GM21381 (cell line): ENCODE results near the gene ZNF263.

Source experiments
- ATAC-seq: cut with Tn5 transposase; IDR thresholded peaks from one replicate; pipeline ENCODE4 v1.9.1; 2021; ENCODE audit warnings: mild to moderate bottlenecking, moderate library complexity; ENCODE audit not compliant: unreplicated experiment

The ZNF263 gene

DNA sequence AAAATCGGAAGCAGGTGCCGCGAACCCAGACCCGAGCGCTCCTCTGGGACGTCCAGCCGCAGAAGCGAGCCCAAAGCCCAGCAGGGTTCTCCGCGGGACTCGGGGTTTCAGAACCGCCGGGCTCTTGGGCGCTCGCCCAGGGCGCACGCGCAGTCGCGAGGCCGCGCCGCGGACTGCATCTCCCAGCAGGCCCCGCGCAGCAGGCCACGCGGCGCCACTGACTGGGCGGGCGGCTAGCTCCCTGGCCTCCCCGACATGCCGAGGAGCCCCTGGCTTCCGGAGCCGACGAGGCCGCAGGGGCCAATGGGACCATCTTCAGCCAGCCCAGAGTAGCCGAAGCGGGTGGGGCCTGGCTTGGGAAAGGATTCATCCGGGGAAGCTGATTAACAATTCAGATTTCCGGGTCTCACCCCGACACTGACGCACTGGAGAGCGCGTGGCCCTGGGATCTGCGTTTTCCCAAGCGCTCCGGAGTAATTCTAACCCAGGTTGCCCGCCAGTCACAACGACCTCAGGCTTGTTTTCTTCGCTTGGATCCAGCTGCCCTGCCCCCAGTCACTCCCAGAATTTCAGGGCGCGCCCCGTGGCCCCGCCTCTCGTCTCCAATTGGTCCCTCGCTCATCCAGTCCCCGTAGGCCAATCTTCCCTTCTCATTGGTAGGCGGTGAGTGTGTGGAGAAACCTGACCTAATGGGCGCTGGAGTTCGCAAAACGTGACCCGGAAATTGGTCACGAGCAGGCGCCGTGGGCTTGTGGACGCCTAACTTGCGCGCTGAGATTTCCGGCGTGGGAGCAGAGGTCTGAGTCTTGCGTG lies at the start of gene ZNF263:
Gene ZNF263, plus strand, starts transcription at position 762 of the 813 bp plus-strand sequence. CDS start 328 bp downstream, outside the sequence.
- peak; percentile 79 for ATAC-seq

DNA sequence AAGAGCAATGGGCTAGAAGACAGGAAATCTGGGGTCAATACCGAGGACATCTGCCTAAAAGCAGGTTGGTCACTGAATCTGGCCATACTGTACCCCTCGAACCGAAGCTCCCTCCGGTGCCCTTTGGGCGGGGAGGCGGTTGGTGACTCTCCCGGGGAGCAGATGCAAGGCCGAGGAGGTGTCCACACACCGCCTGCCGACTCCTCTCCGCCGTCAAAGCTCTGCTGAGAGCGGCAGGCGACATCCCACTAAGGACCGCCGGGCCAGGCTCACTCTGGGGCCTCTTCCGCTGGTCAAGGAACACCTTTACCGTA lies 48.8 kb upstream of the ZNF263 start:
- peak; percentile 23 for ATAC-seq

DNA sequence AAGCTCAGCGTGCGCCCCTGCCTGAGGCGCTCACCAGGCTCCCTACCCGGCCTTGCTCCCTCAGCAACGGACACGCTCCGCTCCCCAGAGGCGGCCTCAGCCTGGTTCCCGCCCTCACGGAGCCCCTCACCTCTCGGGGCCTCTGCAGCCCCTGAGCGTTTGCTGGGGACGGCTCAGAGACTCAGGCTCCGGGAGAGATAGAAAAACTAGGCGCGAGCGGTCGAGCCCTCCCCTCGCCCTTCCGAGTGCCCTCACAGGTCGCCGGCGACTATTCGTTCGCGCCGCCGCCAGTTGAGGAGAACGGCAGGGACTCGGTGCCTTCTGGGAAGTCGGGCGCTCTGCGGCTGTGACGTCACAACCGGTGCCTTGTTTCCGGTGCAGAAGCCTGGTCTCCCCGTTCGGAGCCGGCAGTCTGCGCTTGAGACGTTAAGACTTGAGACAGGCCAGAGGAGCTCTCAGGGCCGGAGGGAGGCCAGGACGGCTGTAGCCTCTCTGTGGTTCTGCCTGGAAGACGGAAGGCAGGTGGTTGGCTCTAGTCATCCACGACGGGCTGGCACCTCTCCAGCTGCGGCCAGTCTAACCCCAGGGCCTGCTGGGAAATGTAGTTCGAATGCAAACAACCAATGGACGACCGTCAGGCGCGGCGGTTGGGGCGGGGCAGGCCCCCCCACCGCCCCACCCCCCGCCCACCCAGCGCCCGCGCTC lies 48.3 kb upstream of the ZNF263 start, which contains the start of gene ZNF200:
Gene ZNF200, minus strand, starts transcription at position 302 of the 705 bp plus-strand sequence. CDS start 1,403 bp downstream, outside the sequence.
- ATAC-seq = peak; percentile 97

DNA sequence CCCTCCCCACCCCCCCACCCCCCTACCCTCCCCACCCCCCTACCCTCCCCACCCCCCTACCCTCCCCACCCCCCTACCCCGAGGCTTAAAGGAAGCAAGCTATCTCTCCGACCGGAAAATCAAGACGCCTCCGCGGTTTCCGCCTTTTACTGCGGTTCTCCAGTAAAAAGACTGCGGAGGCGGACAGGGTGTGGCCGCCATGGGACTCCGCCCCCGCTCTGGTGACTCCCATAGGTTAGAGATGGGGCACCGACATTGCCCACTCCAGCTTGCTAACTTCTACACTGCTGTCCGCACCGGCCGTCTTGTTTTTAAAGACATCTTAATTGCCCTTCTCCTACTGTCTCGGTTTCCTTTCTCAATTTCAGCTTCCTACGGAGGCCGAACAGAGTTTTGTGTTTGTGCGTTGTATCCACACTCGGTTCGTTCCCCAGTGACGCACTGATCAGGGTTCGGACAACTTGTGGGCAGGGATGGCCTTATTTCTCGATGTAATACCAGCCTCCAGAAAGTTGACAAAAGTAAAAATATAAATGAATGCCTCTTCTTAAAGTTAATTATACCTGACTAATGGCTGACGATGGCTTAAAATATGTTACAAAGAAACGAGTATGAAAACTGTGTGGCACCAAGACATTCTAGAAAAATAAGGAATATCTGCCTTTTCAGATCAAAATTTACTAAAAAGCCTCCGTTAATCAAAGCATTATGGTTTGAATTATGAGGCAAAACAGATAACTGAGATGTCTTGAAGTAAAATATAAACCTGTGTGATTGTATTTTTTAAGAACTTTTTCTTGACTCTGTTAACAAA lies 47.2 kb upstream of the ZNF263 start:
- ATAC-seq = no peak

DNA sequence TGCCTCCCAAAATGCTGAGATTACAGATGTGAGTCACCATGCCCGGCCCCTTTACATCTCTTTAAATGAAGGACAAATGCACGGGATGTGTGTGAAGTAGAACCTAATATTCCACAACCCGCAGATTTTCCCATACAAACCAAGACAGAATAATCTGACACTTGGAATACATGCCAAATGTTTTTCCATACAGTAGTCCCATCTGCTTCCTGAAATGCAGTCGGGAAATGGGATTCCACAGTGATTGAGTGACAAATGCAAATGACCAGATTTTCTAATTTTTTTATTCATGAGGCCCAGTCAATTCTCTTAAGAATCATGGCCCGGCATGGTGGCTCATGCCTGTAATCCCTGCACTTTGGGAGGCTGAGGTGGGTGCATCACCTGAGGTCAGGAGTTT lies 41.5 kb upstream of the ZNF263 start:
- no peak for ATAC-seq

DNA sequence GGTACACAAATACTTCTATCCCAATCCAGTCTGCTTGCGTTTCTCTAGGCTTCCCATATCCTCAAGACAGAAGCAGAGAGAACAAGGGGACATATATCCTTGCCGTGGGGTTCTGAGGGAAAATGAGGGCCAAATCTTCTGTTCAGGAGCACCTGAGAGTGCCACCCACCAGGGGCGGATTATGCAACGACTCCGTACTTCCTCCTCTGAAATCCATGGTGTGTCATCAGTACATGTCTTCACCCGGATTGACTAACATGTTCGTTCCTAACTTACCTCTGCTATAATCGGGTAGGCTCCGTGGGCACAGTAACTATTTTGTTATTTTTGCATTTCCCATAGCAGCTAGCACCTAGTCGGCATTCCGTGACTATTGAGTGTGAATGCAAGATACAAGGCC lies 40.6 kb upstream of the ZNF263 start:
- ATAC-seq = no peak

DNA sequence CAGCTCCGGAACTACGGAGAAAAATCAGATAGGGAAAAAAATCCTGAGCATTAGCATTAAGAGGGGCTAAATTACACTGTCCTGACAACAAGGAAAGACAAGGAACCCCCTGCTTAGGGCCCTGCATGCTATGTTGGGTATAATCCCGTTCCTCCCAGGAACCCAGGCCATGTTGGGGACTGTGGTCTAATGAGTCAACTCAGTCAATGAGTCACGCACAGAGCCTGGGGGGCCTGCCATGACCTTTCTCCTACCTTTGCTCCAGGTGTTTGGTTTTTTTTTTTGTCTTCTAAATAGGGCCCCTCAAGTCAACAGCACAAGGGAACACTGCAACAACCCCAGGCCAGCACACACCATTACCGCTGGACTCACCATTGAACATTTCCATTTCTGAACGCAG lies 39.4 kb upstream of the ZNF263 start:
- no peak for ATAC-seq

DNA sequence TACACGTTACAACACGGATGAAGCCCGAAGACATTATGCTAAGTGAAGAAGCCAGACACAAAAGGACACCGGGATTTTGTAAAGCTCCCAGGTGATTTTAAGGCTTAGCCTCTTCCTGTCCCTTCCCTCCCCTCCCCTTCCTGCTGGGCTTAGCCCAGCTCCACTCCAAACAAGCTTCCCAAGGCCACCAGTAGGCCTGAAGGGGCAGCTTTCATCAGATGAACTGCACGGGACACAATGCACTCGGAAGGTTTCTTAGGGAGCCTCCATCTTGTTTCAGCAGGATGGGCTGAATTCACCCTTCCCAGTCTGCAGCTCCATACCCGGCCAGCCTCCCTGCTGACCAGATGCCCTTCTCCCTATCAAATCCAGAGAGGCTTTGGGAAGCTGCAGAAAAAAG lies 37.3 kb upstream of the ZNF263 start:
- no peak for ATAC-seq

DNA sequence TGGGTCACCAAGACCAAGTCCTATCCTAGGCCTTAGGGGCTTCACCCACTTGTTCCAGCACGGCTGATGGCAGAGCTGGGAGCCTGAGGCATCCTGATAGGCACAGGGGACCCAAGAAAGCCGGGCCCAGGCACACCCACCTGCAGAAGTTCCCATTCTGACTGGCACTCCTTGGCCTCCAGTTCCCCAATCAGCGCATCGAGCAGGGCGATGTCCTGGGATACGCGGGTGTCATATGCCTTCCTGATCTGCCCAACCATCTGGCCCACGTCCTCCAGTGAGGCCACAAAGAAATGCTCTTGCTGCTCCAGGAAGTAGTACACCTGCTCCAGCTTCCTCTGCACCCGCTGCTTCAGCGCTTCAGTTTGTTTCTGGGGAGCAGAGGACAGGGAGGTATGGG lies 36.4 kb upstream of the ZNF263 start:
- no peak for ATAC-seq

DNA sequence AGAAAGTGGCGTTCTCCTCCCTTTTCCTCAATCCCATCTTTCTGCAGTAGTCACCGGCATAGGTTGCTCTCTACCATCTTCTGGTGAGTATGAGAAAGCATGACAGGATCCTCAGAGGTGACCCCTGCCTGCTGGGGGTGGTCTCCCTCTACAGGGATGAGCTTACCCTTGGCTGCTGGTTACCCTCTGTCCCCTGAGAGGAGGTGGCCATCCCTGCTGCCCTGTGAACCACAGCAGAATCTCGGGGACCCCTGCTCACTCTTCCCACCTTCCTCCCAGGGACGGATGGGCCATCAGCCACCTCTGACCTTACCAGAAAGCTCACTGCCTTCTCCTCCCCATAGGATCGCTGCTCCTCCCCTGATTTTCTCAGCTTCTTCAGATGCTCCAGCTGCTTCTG lies 34.7 kb upstream of the ZNF263 start:
- no peak for ATAC-seq

DNA sequence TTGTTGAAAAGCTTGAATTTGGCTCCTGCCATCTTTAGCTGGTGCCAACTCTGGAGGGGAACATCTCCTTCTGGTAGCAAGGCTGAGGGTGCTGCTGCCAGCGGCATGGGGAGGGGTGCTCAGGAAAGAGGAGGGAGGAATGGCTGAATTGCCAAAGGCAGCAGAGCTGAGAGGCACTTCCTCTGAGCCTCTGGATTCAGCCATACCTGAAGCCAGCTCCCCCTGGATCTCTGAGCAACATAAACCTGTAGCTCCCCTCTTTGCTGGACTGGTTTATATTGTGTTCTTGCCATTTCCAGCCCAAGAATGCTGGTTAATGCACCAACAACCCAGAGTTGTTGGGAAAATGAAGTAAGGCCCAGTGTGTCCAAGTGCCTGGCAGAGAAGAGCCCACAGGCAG lies 34.3 kb upstream of the ZNF263 start:
- no peak for ATAC-seq

DNA sequence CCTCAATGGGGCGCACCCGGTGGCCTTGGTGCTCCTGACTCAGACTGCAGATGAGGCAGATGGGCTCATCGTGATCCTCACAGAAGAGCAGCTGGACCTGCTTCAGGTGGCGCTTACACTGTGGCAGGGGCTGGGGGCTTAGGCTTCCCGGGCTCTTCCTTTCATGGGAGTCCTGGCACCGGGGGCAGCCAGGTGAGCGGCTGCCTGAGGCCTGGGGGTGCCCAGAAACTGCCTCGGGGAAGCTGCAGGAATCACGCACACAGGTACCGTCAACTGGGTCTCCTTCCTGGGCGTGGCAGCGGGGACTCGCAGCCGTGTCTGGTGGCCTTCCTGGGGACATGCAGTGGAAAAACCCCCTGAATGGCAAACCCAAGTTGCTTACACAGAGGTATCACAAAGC lies 33.8 kb upstream of the ZNF263 start:
- no peak for ATAC-seq

DNA sequence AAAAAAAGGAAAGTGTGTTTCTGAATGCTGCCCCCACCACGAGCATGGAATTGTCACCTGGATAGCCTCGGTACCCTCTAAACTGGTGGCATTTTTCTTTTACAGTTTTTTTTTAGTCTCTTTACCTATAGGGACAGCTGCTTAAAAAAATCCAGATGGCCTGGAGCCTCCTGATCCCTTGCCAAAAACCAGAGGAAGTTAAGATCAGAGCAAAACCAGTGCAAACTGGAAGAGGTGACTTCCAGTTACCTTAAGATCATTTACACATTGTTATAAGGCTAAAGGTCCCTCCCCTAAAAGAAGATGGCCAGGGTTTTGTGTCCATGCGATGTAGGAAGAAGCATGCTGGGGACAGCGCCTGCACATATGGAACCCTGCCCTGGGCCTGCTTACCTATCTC lies 30.3 kb upstream of the ZNF263 start:
- no peak for ATAC-seq

DNA sequence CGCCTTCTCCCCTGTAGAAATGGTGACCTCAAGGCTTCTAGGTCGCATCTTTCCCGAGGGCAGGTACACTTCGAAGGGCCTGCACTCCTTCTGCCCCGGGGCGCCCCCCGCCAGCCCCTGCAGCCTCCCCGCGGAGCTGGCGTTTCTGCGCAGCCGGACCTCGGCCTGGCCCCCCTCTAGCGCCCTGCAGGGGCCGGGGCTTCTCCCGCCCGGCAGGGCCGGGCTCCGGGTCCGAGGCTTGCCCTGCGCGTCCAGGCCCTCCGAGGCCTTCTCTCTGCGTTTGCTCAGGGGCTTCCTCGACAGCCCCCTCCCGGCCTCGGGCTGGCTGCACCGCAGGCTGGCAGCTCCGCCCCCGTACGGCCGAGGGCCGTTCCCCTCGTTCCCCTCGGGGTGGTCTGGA lies 29.0 kb upstream of the ZNF263 start:
- ATAC-seq = no peak

DNA sequence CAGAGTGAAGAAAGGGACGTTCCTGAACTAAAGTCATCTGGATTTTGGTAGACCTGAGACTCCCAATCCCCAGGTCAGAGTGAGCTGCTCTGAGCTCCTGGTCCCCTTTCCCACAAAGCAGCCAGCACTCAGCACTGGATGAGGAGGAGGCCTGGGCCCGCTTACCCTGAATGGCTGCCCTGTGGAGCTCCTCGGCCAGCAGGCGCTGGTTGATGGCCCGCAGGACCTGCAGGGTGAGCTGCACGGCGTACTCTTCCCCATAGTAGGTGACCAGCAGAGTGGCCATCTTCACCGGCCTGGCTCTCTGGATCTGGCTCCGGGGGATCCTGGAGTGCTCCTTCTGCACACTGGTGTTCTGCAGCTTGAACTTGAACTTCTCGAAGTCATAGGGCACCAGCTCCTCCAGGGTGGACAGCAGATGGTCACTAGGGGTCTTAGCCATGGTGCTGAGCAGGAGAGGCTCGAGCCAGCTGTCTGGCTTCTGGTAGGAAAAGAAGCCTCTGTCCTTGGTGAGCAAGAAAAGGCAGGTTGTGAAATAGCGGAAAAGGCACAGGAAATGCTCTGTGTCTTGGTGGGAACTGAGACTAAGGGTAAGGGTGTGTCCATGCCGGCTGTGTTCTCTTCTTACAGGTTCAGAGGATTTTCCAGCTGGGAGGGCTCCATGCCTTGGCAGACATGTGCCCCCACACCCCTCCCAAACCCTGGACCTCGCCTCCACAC lies 27.0 kb upstream of the ZNF263 start, which contains the start of gene MEFV:
Gene MEFV, minus strand, starts transcription at position 488 of the 720 bp plus-strand sequence. Its CDS starts 46 bp downstream, at position 442.
- ATAC-seq = no peak

DNA sequence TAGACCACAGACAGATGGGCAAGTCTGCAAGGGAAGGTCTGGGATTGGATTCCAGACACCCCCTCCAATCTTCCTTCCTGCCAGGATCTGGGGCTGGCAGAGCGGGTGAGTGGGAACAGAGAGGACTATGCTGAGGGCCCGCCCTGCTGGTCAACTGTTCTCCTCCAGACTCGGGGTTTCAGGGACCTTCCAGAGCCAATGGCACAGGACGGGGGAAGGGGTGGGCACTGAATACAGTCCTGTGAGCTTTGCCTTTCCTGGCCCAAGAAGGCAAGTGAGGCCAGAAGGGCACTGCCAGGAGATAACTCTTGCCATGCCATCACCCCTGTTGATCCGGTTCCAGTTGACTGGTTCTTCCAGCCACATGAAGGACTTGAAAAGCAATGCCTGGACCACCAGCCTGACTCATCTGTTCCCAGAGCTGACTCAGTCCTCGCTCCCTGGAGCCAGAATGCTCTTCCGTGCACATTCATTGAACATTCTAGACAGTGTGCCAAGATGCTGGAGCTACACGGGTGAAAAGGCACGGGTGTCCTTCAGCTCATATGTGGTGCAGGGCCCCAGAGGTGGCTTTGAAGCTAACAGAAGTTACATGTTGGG lies 26.3 kb upstream of the ZNF263 start:
- ATAC-seq = no peak

DNA sequence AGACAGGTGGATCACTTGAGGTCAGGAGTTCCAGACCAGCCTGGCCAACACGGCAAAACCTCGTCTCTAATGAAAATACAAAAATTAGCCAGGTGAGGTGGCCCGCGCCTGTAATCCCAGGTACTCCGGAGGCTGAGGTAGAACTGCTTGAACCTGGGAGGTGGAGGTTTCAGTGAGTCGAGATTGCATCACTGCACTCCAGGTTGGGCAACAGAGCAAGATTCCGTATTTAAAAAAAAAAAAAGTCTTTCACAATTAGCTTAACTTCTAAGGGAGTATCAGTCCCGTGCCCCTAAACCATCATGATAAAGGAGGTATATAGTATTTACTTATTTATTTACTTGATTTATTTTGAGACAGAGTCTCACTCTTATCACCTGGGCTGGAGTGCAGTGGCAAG lies 23.5 kb upstream of the ZNF263 start:
- ATAC-seq = no peak

DNA sequence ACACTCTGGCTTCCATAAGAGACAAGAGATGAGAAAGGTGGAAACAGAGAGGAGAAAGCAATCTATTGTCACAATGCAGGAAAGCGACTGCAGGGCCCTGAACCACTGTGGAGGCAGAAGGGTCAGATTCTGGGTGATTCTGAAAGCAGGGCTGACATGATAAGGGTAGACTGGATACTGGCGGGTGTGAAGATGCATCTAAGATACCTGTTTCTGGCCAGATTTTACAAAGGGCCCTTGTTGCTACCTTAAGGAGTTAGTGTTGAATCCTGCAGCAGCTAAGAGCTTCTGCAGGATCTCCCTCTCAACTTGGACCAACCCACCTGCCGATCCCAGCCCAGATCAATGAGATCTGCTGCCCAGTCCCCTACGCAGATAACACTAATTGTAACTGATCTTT lies 20.8 kb upstream of the ZNF263 start:
- ATAC-seq = no peak

DNA sequence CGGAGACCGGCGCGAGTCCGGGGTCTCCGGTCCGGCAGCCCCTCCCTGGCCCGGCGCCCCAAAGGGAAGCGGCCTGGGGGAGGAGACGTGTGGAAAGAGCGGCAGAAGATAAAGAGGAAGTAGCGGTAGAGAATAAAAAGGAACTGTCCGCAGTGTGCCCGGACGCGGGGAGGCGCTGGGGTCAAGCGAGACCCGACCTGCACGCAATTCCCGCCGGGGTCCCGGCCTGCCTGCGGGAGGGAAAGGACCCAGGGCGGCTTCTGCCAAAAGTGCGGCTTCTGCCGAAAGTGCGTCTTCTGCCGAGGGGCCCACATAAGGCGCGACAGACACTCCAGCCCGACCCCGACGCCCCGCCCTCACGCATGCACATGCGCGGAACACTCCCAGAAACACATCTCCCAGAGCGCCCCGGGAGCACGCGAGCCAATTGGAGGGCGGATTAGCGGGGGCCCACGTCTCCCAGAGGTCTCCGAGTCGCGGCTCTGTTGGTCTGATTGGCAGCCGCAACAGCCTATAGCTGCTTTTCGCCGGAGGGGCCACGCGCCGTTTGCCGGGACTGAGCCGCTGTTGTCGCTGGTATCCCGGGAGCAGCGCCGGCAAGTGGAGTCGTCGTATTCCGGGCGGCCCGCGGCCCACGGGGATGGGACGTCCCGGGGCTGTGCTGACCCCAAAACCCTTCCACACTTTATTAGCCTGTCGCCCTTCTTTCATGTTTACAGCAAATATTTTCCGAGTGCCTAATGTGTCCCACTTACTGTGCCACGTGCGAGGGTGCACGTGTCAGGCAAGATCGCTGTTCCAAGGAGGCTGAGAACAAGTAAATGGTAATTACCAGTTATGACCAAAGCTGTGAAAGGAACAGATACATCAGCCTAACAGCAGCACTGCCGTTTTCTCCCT lies 18.9 kb upstream of the ZNF263 start:
- peak; percentile 76 for ATAC-seq
